C4-2B (cell line): ENCODE data around the gene TCF12.

Experiments used
- H3K27ac ChIP-seq: fragments of 450-650 bp; 2 replicates; pipeline ENCODE4 v1.5.1; 2017
- CTCF ChIP-seq: fragments of 450-650 bp; conservative IDR thresholded peaks from 2 replicates; pipeline ENCODE4 v1.5.1; 2017; ENCODE audit warnings: mild to moderate bottlenecking
- ZFX ChIP-seq: fragments of 450-650 bp; IDR thresholded peaks from 2 replicates; pipeline ENCODE4 v1.6.1; 2017

The TCF12 gene

DNA sequence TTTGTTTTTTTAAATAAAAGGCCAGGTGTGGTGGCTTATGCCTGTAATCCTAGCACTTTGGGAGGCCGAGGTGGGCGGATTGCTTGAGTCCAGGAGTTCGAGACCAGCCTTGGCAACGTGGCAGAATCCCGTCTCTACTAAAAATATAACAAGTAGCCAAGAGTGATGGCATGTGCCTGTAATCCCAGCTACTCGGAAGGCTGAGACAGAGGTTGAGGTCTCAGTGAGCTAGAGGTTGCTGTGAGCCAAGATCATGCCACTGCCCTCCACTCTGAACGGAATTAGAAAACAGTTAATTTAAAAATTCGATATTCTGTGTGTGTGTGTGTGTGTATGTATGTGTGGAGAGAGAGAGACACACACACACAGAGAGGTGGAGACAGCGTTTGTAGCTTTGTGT is 58.8 kb downstream of the TCF12 start:
- TF ChIP-seq ZFX = no peak
- TF ChIP-seq CTCF = no peak
- no peak overlapping the region for H3K27ac ChIP-seq

DNA sequence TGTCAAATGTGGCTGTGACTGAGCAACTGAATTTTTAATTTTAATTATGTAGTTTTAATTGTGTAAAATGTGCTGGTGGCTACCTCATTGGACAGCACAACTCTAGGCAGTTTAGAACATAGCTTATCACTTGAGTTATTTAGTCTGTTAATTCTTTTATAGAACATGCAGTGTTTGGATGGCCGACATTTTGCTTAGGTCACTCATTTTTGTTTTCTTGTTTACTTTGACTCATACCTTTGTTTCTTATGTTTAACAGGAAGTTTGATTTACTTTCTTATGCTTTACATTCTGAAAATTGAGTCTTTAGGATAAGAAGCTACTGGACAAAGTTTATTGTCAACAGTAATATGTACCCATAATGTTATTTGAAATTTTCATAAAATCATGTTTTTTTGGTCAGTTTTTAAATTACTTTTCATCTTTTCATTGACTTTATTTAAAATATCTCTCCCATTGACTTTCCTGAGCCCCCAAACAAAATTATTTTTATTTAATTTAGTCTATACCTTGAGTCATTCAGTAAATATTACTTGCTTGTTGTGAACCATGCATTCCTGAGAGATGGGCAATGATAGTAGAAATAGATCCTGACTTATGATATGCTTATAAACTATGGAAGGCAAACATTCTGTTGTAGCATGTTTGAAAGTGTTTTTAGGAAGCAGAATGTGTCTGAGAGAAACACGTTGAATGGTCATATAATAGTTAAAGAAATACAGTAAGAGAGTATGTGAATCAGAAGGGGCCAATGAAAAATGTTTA is 60.6 kb downstream of the TCF12 start:
- TF ChIP-seq ZFX (no peak), CTCF (no peak)
- no peak overlapping the region for H3K27ac ChIP-seq

- H3K27ac ChIP-seq = no peak overlapping the region; the same call in 1 of the 2 replicates
Measured at GRCh38 chr15:56980473-56980872, 62.0 kb downstream of the TCF12 start.

GRCh38 chr15:56981160-56981559 is 62.7 kb downstream of the TCF12 start:
- TF ChIP-seq ZFX = no peak
- no peak for TF ChIP-seq CTCF
- H3K27ac ChIP-seq = no peak overlapping the region

More at GRCh38 chr15:56980473-56980872, 62.0 kb downstream of the TCF12 start:
- TF ChIP-seq CTCF (no peak), ZFX (no peak)

DNA sequence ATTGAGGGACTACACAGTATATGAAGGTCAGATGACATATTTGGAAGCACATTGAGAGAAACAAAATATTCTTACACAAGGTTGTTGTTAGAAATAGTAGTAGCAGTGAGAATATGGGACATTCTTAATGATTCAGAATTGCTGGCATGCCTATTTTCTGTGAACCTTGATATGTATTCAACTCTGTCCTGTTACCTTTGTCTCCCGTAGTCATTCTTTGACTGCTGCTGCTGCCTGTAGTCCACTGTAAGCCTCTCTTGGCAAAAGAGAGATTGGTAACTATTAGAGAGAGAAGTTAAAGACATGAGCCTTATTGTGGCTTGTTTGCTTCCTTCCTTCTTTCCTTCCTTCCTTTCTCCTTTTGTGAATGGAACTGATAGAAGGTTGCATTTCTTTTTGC is 64.5 kb downstream of the TCF12 start:
- no peak for TF ChIP-seq ZFX
- TF ChIP-seq CTCF = no peak
- no peak overlapping the region for H3K27ac ChIP-seq

DNA sequence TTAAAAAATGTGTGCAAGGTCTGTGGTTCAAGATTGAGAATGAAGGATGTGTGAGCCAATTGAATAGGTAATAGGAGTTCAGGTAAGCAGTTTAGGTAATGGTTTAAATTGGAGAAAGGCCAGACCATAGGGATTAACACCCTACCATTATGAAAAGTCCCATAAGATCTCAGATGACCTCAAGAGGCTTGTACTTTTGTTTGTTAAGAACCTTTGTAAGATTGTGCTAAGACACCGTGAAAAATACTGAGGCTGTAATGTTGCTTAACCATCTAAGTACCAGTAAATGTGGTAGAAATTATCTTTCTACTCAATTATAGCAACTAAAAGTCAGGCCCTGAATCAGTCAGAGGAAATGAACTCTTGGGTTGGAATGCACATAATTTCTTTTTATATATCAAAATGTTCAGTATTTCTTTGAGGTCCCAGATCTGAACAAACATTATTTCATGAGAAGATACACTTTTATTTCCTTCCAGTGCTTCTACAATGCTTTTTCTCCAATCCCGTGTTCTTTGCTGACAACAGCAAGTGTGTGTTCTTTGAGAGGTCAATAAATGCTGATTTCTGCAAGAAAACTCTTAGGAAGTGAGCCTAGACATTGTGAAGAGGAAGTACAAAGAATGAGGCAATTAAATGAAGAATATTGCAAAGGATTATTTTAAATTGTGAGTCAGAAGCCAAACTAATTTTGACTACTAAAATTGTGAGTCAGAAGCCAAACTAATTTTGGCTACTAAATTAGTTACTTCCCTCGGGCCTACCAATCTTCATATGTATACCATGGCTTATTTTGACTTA is 66.4 kb downstream of the TCF12 start:
- H3K27ac ChIP-seq = no peak overlapping the region

More for the DNA sequence above, 66.4 kb downstream of the TCF12 start:
- no peak for TF ChIP-seq CTCF
- no peak for TF ChIP-seq ZFX
